ENCODE results near the gene CCR9.

DNA sequence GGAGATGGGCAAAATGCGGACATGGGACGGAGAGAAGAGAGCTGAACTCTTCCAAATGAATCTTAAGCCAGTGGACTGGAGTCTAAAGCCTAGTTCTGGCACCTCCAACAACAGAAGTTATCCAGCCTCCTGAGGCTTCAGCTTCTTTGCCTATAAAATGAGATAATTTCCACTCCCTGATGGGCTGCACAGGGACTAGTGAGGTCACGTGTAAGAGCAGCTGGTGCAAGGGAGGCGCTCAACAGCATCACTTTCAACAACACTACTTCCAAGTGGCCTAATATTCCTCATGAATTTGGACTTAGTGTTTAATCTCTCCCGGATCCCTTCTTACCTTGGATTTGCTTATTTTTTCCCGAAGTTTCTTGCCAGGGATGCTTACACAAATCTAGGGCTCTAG lies 65.6 kb downstream of the CCR9 start:
- TF ChIP-seq CTCF (IDR thresholded peaks at IDR 0.05) (no peak), EP300 (IDR thresholded peaks at IDR 0.05) (no peak)
